ENCODE results near the gene DOCK8.
"Not testable (repeated sequence)": the region's sequence is repeated elsewhere in the genome, so short reads cannot be mapped to it uniquely, and the experiment has no call there.

Gene DOCK8

GRCh38 chr9:214648-215493 is at the start of gene DOCK8:
Gene DOCK8, plus strand, starts transcription at chr9:214865. Its CDS starts 112 bp downstream, at chr9:214977.
- Mint-ChIP-seq H3K27me3 (peaks cover 13% of the 10 kb centered on the region), H3K9me3 (no peaks in the 10 kb centered on the region), H3K36me3 (ENCODE audit: low read depth) (no peaks in the 10 kb centered on the region), H3K4me3 (peak within 1 kb of the TSS; percentile 79), H3K4me1 (ENCODE audit: low read depth) (peaks cover 12% of the 10 kb centered on the region), H3K27ac (peak within 1 kb of the TSS; percentile 41)
- DNase-seq = peak; percentile 78

- H3K27ac Mint-ChIP-seq; H3K4me1 Mint-ChIP-seq (ENCODE audit: low read depth); H3K27me3 Mint-ChIP-seq; H3K4me3 Mint-ChIP-seq; DNase-seq; H3K9me3 Mint-ChIP-seq: not testable (repeated sequence)
- H3K36me3 Mint-ChIP-seq (ENCODE audit: low read depth) = peaks cover 33% of the 10 kb centered on the region
These were observed 44.9 kb upstream of the DOCK8 start for GRCh38 chr9:169757-170156.

GRCh38 chr9:178140-178825 is 36.4 kb upstream of the DOCK8 start:
- Mint-ChIP-seq H3K4me3 (peak overlapping the region; percentile 87), H3K27ac (peak overlapping the region; percentile 95), H3K36me3 (ENCODE audit: low read depth) (peaks cover 15% of the 10 kb centered on the region)
- H3K9me3 Mint-ChIP-seq; H3K27me3 Mint-ChIP-seq; H3K4me1 Mint-ChIP-seq (ENCODE audit: low read depth): not testable (repeated sequence)
- peak; percentile 34 for DNase-seq

- Mint-ChIP-seq H3K27ac (peak within 1 kb of the TSS; percentile 95), H3K36me3 (ENCODE audit: low read depth) (peaks cover 12% of the 10 kb centered on the region), H3K4me3 (peak within 1 kb of the TSS; percentile 87)
- not testable (repeated sequence) for H3K27me3 Mint-ChIP-seq; H3K9me3 Mint-ChIP-seq; H3K4me1 Mint-ChIP-seq (ENCODE audit: low read depth)
- DNase-seq = peak; percentile 81
These were observed 35.7 kb upstream of the DOCK8 start, which contains the start of gene ZNG1A for GRCh38 chr9:178970-179383. Gene ZNG1A, minus strand, starts transcription at chr9:179056. Its CDS starts 87 bp downstream, at chr9:178969.

GRCh38 chr9:199601-200000 is 15.1 kb upstream of the DOCK8 start:
- not testable (repeated sequence) for H3K27me3 Mint-ChIP-seq; H3K4me1 Mint-ChIP-seq (ENCODE audit: low read depth); H3K9me3 Mint-ChIP-seq; H3K27ac Mint-ChIP-seq; H3K36me3 Mint-ChIP-seq (ENCODE audit: low read depth); DNase-seq; H3K4me3 Mint-ChIP-seq

GRCh38 chr9:206481-206880 is 8.2 kb upstream of the DOCK8 start:
- no peak overlapping the region for H3K4me3 Mint-ChIP-seq
- no peak overlapping the region for H3K27ac Mint-ChIP-seq
- DNase-seq = no peak
- no peaks in the 10 kb centered on the region for H3K4me1 Mint-ChIP-seq (ENCODE audit: low read depth)
- H3K36me3 Mint-ChIP-seq (ENCODE audit: low read depth) = no peaks in the 10 kb centered on the region
- no peaks in the 10 kb centered on the region for H3K27me3 Mint-ChIP-seq
- H3K9me3 Mint-ChIP-seq = no peaks in the 10 kb centered on the region

GRCh38 chr9:209143-209758 is 5.4 kb upstream of the DOCK8 start:
- H3K9me3 Mint-ChIP-seq = no peaks in the 10 kb centered on the region
- no peak overlapping the region for H3K4me3 Mint-ChIP-seq
- H3K27ac Mint-ChIP-seq = no peak overlapping the region
- H3K27me3 Mint-ChIP-seq = no peaks in the 10 kb centered on the region
- peaks cover 3% of the 10 kb centered on the region for H3K4me1 Mint-ChIP-seq (ENCODE audit: low read depth)
- H3K36me3 Mint-ChIP-seq (ENCODE audit: low read depth) = no peaks in the 10 kb centered on the region
- DNase-seq = no peak

GRCh38 chr9:211036-211435 is 3.6 kb upstream of the DOCK8 start:
- no peaks in the 10 kb centered on the region for H3K36me3 Mint-ChIP-seq (ENCODE audit: low read depth)
- H3K4me1 Mint-ChIP-seq (ENCODE audit: low read depth) = peaks cover 12% of the 10 kb centered on the region
- peaks cover 6% of the 10 kb centered on the region for H3K27me3 Mint-ChIP-seq
- no peaks in the 10 kb centered on the region for H3K9me3 Mint-ChIP-seq
- H3K27ac Mint-ChIP-seq = no peak overlapping the region
- no peak overlapping the region for H3K4me3 Mint-ChIP-seq
- no peak for DNase-seq

- peaks cover 12% of the 10 kb centered on the region for H3K4me1 Mint-ChIP-seq (ENCODE audit: low read depth)
- H3K27ac Mint-ChIP-seq = no peak overlapping the region
- no peaks in the 10 kb centered on the region for H3K36me3 Mint-ChIP-seq (ENCODE audit: low read depth)
- H3K9me3 Mint-ChIP-seq = no peaks in the 10 kb centered on the region
- no peak for DNase-seq
- H3K4me3 Mint-ChIP-seq = no peak overlapping the region
- H3K27me3 Mint-ChIP-seq = peaks cover 9% of the 10 kb centered on the region
These were observed 3.1 kb upstream of the DOCK8 start for GRCh38 chr9:211557-211956.

GRCh38 chr9:212297-212696 is 2.4 kb upstream of the DOCK8 start:
- H3K4me3 Mint-ChIP-seq = no peak overlapping the region
- H3K36me3 Mint-ChIP-seq (ENCODE audit: low read depth) = no peaks in the 10 kb centered on the region
- peaks cover 12% of the 10 kb centered on the region for H3K4me1 Mint-ChIP-seq (ENCODE audit: low read depth)

GRCh38 chr9:213901-214300 is 764 bp upstream of the DOCK8 start:
- Mint-ChIP-seq H3K27me3 (peaks cover 13% of the 10 kb centered on the region), H3K4me3 (peak overlapping the region; percentile 79), H3K4me1 (ENCODE audit: low read depth) (peaks cover 12% of the 10 kb centered on the region)
- not testable (repeated sequence) for DNase-seq; H3K27ac Mint-ChIP-seq; H3K9me3 Mint-ChIP-seq; H3K36me3 Mint-ChIP-seq (ENCODE audit: low read depth)

More at GRCh38 chr9:212297-212696, 2.4 kb upstream of the DOCK8 start:
- DNase-seq = no peak
- Mint-ChIP-seq H3K27ac (no peak overlapping the region), H3K9me3 (no peaks in the 10 kb centered on the region), H3K27me3 (peaks cover 13% of the 10 kb centered on the region)

GRCh38 chr9:214351-214647 is 366 bp upstream of the DOCK8 start:
- H3K27me3 Mint-ChIP-seq = peaks cover 13% of the 10 kb centered on the region
- no peak for DNase-seq
- no peak overlapping the region for H3K27ac Mint-ChIP-seq
- peak overlapping the region; percentile 79 for H3K4me3 Mint-ChIP-seq
- H3K9me3 Mint-ChIP-seq = no peaks in the 10 kb centered on the region
- H3K4me1 Mint-ChIP-seq (ENCODE audit: low read depth) = peaks cover 12% of the 10 kb centered on the region
- no peaks in the 10 kb centered on the region for H3K36me3 Mint-ChIP-seq (ENCODE audit: low read depth)

- peaks cover 13% of the 10 kb centered on the region for H3K27me3 Mint-ChIP-seq
- no peaks in the 10 kb centered on the region for H3K9me3 Mint-ChIP-seq
- no peak for DNase-seq
- H3K4me3 Mint-ChIP-seq = peak overlapping the region; percentile 79
- H3K36me3 Mint-ChIP-seq (ENCODE audit: low read depth) = no peaks in the 10 kb centered on the region
- peaks cover 12% of the 10 kb centered on the region for H3K4me1 Mint-ChIP-seq (ENCODE audit: low read depth)
- H3K27ac Mint-ChIP-seq = no peak overlapping the region
These were observed 1.0 kb downstream of the DOCK8 start for GRCh38 chr9:215631-216155.

- Mint-ChIP-seq H3K4me3 (no peak overlapping the region), H3K4me1 (ENCODE audit: low read depth) (peaks cover 12% of the 10 kb centered on the region), H3K36me3 (ENCODE audit: low read depth) (no peaks in the 10 kb centered on the region), H3K9me3 (no peaks in the 10 kb centered on the region), H3K27me3 (peaks cover 13% of the 10 kb centered on the region), H3K27ac (no peak overlapping the region)
- DNase-seq = no peak
These were observed 2.2 kb downstream of the DOCK8 start for GRCh38 chr9:216866-217265.

- no peak overlapping the region for H3K4me3 Mint-ChIP-seq
- peaks cover 21% of the 10 kb centered on the region for H3K4me1 Mint-ChIP-seq (ENCODE audit: low read depth)
- H3K27ac Mint-ChIP-seq = no peak overlapping the region
- H3K36me3 Mint-ChIP-seq (ENCODE audit: low read depth) = no peaks in the 10 kb centered on the region
- no peak for DNase-seq
- H3K27me3 Mint-ChIP-seq = peaks cover 13% of the 10 kb centered on the region
- no peaks in the 10 kb centered on the region for H3K9me3 Mint-ChIP-seq
These were observed 3.3 kb downstream of the DOCK8 start for GRCh38 chr9:217950-218349.

Data from activated T-cell treated with anti-CD3 and anti-CD28 coated beads, Interleukin-2, amount 50 U/mL, for 24 hours (primary cell).